Stomach (tissue), 9 donors: Measurements from ENCODE around the gene WDR5. TPM values are rescaled to one million over a fixed set of nuclear protein-coding genes. Genes with fewer than 3 reads are reported as not detected.

ENCODE experiments used
- DNase-seq, 2 donors: peaks; one replicate each; pipeline versions ENCODE4 v3.0.0 to v3.0.0-alpha.2; 2013 to 2019
- H3K27ac ChIP-seq, 5 donors: fragments of 200-600 bp in 4 of 5; sonication (generic) in 4 of 5; one replicate each; pipeline ENCODE4 v1.5.1; 2013 to 2019; ENCODE audit warnings: mild to moderate bottlenecking in 1 of 5, moderate library complexity in 1 of 5
- H3K27me3 ChIP-seq, 3 donors: fragments of 200-600 bp; sonication (generic); one replicate each; pipeline ENCODE4 v1.5.1; 2017 to 2019; ENCODE audit warnings: mixed run types in 1 of 3
- H3K36me3 ChIP-seq, 4 donors: fragments of 200-600 bp; sonication (generic); 1 replicate in 3 of 4; 2 replicates in 1 of 4; pipeline ENCODE4 v1.5.1; 2016 to 2019
- H3K4me1 ChIP-seq, 4 donors: fragments of 200-600 bp; sonication (generic); one replicate each; pipeline ENCODE4 v1.5.1; 2016 to 2019
- H3K4me3 ChIP-seq, 4 donors: fragments of 200-600 bp; sonication (generic) in 3 of 4; one replicate each; pipeline ENCODE4 v1.5.1; 2016 to 2019; ENCODE audit warnings: mild to moderate bottlenecking in 1 of 4
- H3K9me3 ChIP-seq, 4 donors: fragments of 200-600 bp; sonication (generic); one replicate each; pipeline ENCODE4 v1.5.1; 2016 to 2019
- EP300 ChIP-seq: sonication (generic); formaldehyde crosslinking; IDR thresholded peaks from one replicate; pipeline ENCODE4 v1.6.1; 2017; ENCODE audit warnings: antibody characterized with exemption
- POLR2A ChIP-seq, 4 donors: fragments of 450-650 bp; IDR thresholded peaks; one replicate each; pipeline ENCODE4 v1.6.1; 2016; ENCODE audit warnings: antibody characterized with exemption in 4 of 4, control low read depth in 2 of 4, mild to moderate bottlenecking in 1 of 4, moderate library complexity in 1 of 4
- POLR2AphosphoS5 ChIP-seq, 3 donors: sonication (generic); formaldehyde crosslinking; IDR thresholded peaks; one replicate each; pipeline ENCODE4 v1.6.1; 2016; ENCODE audit warnings: antibody characterized with exemption in 3 of 3
- WGBS, 5 donors: extraction: QIAGEN DNeasy Blood & Tissue Kit in 3 of 5; methylation state at CpG; one replicate each; pipeline versions ENCODE4 v1.1.5 to v1.1.7; 2013 to 2018; 5-methylcytosine and 5-hydroxymethylcytosine counted together
- intact Hi-C: fragments of 100-400 bp; cut with DNase I; formaldehyde crosslinking; loops from one replicate; pipeline ENCODE4 v1.15.1; 2023; ENCODE audit warnings: low total_unique reads
- polyA plus RNA-seq, 3 donors: library from polyadenylated mRNA; stranded (reverse); fragments of 200-250 nt; gene quantifications; one replicate each; pipeline ENCODE4 v1.2.3, GENCODE V29; 2013
- total RNA-seq, 5 donors: library from RNA; depleted of rRNA; stranded (reverse); fragments of >200 nt; gene quantifications; one replicate each; pipeline versions ENCODE4 v1.1.0 to v1.2.3, GENCODE V29; 2014 to 2016
- TF ChIP-seq, protein P1 (sequence below), 7 experiments: fragments of 450-650 bp in 4 of 7; fragments of 200-600 bp in 3 of 7; sonication (generic) in 3 of 7; IDR thresholded peaks; one replicate each; pipeline ENCODE4 v1.5.1; 2016 to 2019; ENCODE audit warnings: antibody characterized with exemption in 7 of 7, control low read depth in 2 of 7, mild to moderate bottlenecking in 1 of 7
- donor health status: healthy with polysubstance abuse.
- donor health status: Bipolar disorder and iron deficiency.
- donor health status: healthy.

WDR5 gene
- total and polyA plus RNA-seq, 8 donors, result 2.3 to 22.3 (median 14.1) TPM

DNA sequence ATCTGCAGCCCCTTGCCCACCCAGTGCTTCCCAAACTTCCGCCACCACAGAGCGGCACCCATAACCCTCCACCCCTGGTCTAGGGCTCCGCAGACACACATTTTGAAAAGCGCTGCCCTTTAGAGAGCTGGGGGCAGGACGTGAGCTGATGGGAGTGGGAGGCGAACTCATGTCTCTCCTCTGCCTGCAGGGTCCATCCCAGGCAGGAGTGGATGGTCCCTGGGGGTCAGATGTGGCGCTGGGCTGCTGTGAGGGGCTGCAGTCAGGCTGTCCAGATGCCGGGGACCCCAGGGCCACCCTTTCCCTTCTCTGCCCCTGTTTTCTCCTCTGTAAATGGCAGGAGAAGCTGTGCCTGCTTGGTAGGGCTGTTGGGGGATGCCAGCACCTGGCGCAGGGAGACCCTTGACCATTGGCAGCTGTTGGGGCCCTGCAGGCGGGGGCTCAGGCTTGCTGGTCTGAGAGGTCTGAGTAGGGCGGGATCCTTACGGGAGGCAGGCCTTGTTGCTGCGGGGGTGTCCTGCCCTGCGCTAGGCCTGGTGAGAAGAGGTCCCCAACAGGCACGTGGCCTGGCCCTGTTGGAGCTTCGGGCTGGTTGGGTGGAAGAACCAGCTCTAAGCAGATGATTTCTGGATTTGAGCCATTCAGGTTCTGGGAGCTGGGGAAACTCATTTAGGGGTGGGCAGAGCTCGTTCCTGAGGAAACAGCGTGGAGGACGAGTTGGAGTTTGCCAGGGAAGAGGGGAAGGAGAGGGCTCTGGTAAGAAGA is 38.8 kb downstream of the WDR5 start:
- peaks cover 15 to 38% (median 27%) of the 10 kb centered on the region in 4 donors for H3K4me1 ChIP-seq
- peaks cover 0 to 60% (median 27%) of the 10 kb centered on the region in 3 donors for H3K27me3 ChIP-seq
- 78 to 84% (median 81%) methylated on average over 16 to 19 of the region's 19 CpGs for WGBS, 5 donors
- no peaks in the 10 kb centered on the region for H3K9me3 ChIP-seq
- intact Hi-C loops, result loop anchor here (10.0 kb wide), 1 partner anchor 160 kb away; no protein-coding TSS in a partner anchor
- no peak overlapping the region for H3K27ac ChIP-seq
- no peaks in the 10 kb centered on the region for H3K36me3 ChIP-seq
- no peak overlapping the region for H3K4me3 ChIP-seq
- TF ChIP-seq POLR2A (IDR thresholded peaks at IDR 0.05) (no peak), POLR2AphosphoS5 (IDR thresholded peaks at IDR 0.05) (no peak), EP300 (no peak)
- TF ChIP-seq, protein P1, sequence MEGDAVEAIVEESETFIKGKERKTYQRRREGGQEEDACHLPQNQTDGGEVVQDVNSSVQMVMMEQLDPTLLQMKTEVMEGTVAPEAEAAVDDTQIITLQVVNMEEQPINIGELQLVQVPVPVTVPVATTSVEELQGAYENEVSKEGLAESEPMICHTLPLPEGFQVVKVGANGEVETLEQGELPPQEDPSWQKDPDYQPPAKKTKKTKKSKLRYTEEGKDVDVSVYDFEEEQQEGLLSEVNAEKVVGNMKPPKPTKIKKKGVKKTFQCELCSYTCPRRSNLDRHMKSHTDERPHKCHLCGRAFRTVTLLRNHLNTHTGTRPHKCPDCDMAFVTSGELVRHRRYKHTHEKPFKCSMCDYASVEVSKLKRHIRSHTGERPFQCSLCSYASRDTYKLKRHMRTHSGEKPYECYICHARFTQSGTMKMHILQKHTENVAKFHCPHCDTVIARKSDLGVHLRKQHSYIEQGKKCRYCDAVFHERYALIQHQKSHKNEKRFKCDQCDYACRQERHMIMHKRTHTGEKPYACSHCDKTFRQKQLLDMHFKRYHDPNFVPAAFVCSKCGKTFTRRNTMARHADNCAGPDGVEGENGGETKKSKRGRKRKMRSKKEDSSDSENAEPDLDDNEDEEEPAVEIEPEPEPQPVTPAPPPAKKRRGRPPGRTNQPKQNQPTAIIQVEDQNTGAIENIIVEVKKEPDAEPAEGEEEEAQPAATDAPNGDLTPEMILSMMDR (IDR thresholded peaks at IDR 0.05), result no peak
- DNase-seq, result no peak

DNA sequence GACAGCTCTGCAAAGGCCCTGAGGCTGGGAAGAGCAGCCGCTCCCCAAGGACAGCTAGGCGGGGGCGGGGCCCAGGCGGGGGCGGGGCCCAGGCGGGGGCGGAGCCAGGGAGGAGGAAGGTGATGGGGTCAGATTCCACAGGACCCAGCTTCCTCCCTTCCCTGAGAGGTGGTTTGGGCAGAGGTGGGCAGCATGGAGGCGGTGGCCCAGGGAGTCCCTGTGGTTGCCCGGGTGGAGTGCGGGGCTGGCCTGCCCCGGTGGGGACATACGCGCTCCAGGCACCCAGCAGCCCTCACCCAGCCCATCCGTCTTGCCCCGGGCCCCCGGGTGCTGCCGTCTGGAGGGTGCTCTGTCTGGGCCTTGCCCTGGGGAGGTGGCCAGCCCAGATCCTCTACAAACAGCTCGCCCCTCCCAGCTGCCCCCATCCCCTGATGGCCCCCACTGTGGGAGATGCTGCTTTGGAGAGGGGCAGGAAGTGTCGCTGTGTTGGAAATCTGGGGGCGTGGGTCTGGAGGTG is 39.5 kb downstream of the WDR5 start:
- WGBS, 5 donors, result 46 to 71% (median 60%) methylated on average over 3 to 20 of the region's 20 CpGs
- no peak overlapping the region for H3K27ac ChIP-seq
- no peak overlapping the region for H3K4me3 ChIP-seq
- no peaks in the 10 kb centered on the region for H3K36me3 ChIP-seq
- TF ChIP-seq EP300 (no peak), POLR2A (IDR thresholded peaks at IDR 0.05) (no peak), POLR2AphosphoS5 (IDR thresholded peaks at IDR 0.05) (no peak)
- TF ChIP-seq, protein P1 (IDR thresholded peaks at IDR 0.05), result no peak
- peaks cover 15 to 38% (median 27%) of the 10 kb centered on the region in 4 donors for H3K4me1 ChIP-seq
- H3K27me3 ChIP-seq, result peaks cover 0 to 60% (median 27%) of the 10 kb centered on the region in 3 donors
- intact Hi-C loops, result loop anchor here (10.0 kb wide), 1 partner anchor 159 kb away; no protein-coding TSS in a partner anchor
- DNase-seq, result no peak
- no peaks in the 10 kb centered on the region for H3K9me3 ChIP-seq

DNA sequence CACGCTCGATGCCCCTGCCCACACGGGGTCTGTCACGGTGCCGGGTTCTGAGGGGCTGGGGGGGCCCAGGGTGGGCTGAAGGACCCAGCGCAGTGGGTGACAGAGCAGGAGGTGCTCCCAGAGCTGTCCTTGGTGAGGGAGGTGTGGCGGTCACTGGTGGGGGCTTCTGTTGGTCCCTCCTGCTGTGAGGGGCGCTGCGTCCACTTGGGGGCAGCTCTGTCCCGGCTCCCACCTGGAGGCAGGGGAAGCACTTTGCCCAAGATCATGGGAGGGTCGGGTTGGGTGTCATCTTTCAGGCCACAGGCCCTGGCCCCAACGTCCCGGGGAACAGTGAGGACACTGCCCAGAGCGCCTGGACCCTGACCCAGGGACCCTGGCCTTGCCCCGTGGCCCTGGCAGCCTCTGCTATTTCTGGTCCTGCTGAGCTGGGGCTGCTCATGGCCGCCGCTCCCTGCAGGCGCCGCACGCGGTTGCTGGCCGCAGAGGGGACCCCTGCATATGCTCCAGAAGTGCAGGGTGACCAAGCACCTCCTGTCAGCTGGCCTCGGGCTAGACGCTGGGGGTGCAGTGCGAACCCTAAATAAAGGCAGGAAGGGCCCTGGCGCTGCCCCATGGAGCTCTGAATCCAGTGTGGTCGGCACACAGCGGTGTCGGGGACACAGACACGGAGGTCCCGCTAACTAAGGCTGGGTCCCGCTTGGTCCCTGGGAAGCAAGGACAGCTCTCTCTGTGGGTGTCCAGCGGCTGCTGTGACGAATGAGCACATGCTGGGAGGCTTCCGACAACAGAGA is 40.1 kb downstream of the WDR5 start:
- Histone ChIP-seq H3K9me3 (no peaks in the 10 kb centered on the region), H3K36me3 (no peaks in the 10 kb centered on the region), H3K27ac (no peak overlapping the region), H3K27me3 (peaks cover 0 to 64% (median 27%) of the 10 kb centered on the region in 3 donors), H3K4me1 (peaks cover 15 to 38% (median 27%) of the 10 kb centered on the region in 4 donors), H3K4me3 (no peak overlapping the region)
- TF ChIP-seq, protein P1 (IDR thresholded peaks at IDR 0.05), result no peak
- TF ChIP-seq EP300 (no peak), POLR2A (IDR thresholded peaks at IDR 0.05) (no peak), POLR2AphosphoS5 (IDR thresholded peaks at IDR 0.05) (no peak)
- DNase-seq, result peak in 1 of 2 donors; percentile 55
- intact Hi-C loops, result loop anchor here (10.0 kb wide), 1 partner anchor 159 kb away; no protein-coding TSS in a partner anchor
- WGBS, 5 donors, result 48 to 75% (median 50%) methylated on average over 19 to 35 of the region's 35 CpGs

DNA sequence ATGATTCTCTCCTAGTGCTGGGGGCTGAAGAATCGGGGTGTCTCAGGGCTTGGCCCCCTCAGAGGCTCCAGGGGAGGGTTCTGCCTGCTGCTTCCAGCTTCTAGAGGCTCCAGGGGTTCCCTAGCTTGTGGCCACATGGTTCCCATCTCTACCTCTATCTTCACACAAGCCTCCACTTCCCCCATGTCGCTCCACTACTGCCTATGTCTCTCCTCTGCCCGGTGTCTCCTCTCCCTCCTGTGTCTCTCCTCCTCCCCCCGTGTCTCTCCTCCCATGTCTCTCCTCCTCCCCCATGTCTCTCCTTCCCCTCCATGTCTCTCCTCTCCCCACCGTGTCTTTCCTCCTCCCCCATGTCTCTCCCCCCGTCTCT is 40.7 kb downstream of the WDR5 start:
- Histone ChIP-seq H3K27ac (no peak overlapping the region), H3K4me3 (no peak overlapping the region), H3K4me1 (peaks cover 15 to 38% (median 27%) of the 10 kb centered on the region in 4 donors), H3K9me3 (no peaks in the 10 kb centered on the region), H3K36me3 (no peaks in the 10 kb centered on the region), H3K27me3 (peaks cover 0 to 64% (median 27%) of the 10 kb centered on the region in 3 donors)
- 50 to 77% (median 57%) methylated on average over 5 to 6 of the region's 6 CpGs for WGBS, 5 donors
- TF ChIP-seq, protein P1 (IDR thresholded peaks at IDR 0.05), result no peak
- TF ChIP-seq POLR2AphosphoS5 (IDR thresholded peaks at IDR 0.05) (no peak), EP300 (no peak)
- intact Hi-C loops, result loop anchor here (10.0 kb wide), 1 partner anchor 158 kb away; no protein-coding TSS in a partner anchor
- no peak for DNase-seq
